ENCODE results near the gene SNAI3. TPM values are rescaled to one million over a fixed set of nuclear protein-coding genes. Genes with fewer than 3 reads are reported as not detected.

Gene SNAI3
- total RNA-seq, 3 donors from 2014 or later: 0.28 to 0.82 (median 0.55) TPM

- ATAC-seq: no peak
- H3K9me3 ChIP-seq: no peaks in the 10 kb centered on the region
- no peak for DNase-seq
- intact Hi-C loops (cut with DNase I, micrococcal nuclease): no loop called here
- H3K36me3 ChIP-seq (ENCODE audit: low read depth): no peaks in the 10 kb centered on the region
- TF ChIP-seq CTCF (IDR thresholded peaks at IDR 0.05): no peak
- peaks cover 12% of the 10 kb centered on the region for H3K4me1 ChIP-seq (ENCODE audit: low read depth)
- no peak overlapping the region for H3K4me3 ChIP-seq
Measured at GRCh38 chr16:88684569-88685155, 1.6 kb downstream of the SNAI3 start.

- TF ChIP-seq CTCF (IDR thresholded peaks at IDR 0.05): no peak
- intact Hi-C loops (cut with DNase I, micrococcal nuclease): no loop called here
- ATAC-seq (peak; percentile 49), DNase-seq (peak; percentile 56 to 85 (median 69))
- Histone ChIP-seq H3K4me1 (ENCODE audit: low read depth) (peaks cover 3% of the 10 kb centered on the region), H3K9me3 (no peaks in the 10 kb centered on the region), H3K36me3 (ENCODE audit: low read depth) (no peaks in the 10 kb centered on the region), H3K4me3 (no peak overlapping the region)
Measured at GRCh38 chr16:88681709-88682451, 4.4 kb downstream of the SNAI3 start.

DNA sequence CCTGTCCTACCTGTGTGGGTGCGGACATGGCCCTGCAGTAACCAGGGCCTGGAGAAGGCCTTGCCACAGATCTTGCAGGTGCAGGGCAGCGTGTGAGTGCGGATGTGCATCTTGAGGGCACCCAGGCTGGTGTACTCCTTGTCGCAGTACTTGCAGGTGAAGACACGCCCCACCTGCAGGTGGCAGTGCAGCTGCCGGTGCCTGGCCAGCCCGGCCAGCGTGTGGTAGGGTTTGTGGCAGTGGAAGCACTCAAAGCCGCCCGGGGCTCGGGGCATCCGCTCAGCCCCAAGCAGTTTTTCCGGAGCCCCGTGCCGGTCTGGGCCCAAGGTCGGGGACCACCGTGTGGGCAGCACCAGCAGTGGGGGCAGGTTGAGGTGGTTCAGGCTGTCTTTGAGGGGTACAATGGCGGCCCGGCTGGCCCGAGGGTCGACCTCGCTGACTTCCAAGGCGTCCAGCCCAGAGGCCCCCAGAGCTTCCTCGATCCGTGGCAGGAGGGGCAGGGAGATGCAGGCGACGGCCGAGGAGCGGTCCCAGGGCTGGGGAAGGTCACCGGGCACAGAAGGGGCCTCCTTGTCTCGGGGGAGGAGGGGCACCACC, 5.1 kb downstream of the SNAI3 start:
- Histone ChIP-seq H3K4me1 (ENCODE audit: low read depth) (no peaks in the 10 kb centered on the region), H3K36me3 (ENCODE audit: low read depth) (no peaks in the 10 kb centered on the region), H3K9me3 (no peaks in the 10 kb centered on the region), H3K4me3 (no peak overlapping the region)
- ATAC-seq: peak; percentile 79
- TF ChIP-seq CTCF (IDR thresholded peaks at IDR 0.05): peak; percentile 52
- DNase-seq: peak; percentile 77 to 86 (median 84)
- intact Hi-C loops (cut with DNase I, micrococcal nuclease): no loop called here

- DNase-seq (no peak), ATAC-seq (no peak)
- Histone ChIP-seq H3K4me1 (ENCODE audit: low read depth) (no peaks in the 10 kb centered on the region), H3K4me3 (no peak overlapping the region), H3K36me3 (ENCODE audit: low read depth) (no peaks in the 10 kb centered on the region), H3K9me3 (no peaks in the 10 kb centered on the region)
- intact Hi-C loops (cut with DNase I, micrococcal nuclease): no loop called here
- no peak for TF ChIP-seq CTCF (IDR thresholded peaks at IDR 0.05)
Measured at GRCh38 chr16:88680554-88681083, 5.7 kb downstream of the SNAI3 start.

GRCh38 chr16:88678224-88678979, 7.9 kb downstream of the SNAI3 start:
- TF ChIP-seq CTCF (IDR thresholded peaks at IDR 0.05): no peak
- ATAC-seq: no peak

More at GRCh38 chr16:88678224-88678979, 7.9 kb downstream of the SNAI3 start:
- Histone ChIP-seq H3K9me3 (no peaks in the 10 kb centered on the region), H3K4me3 (no peak overlapping the region), H3K4me1 (ENCODE audit: low read depth) (no peaks in the 10 kb centered on the region), H3K36me3 (ENCODE audit: low read depth) (no peaks in the 10 kb centered on the region)
- DNase-seq: no peak
- intact Hi-C loops (cut with DNase I, micrococcal nuclease): no loop called here

Measured in mucosa of descending colon (tissue), 3 donors.